GM19463 (cell line): ENCODE measurements around the gene VPS36.
"Not testable (repeated sequence)": the region's sequence is repeated elsewhere in the genome, so short reads cannot be mapped to it uniquely, and the experiment has no call there.

Experiments
- ATAC-seq: cut with Tn5 transposase; IDR thresholded peaks from one replicate; pipeline ENCODE4 v1.9.1; 2021; ENCODE audit warnings: mild to moderate bottlenecking, moderate library complexity; ENCODE audit not compliant: unreplicated experiment

Gene VPS36

GRCh38 chr13:52450012-52450792 is at the start of gene VPS36:
VPS36 (minus strand) TSS chr13:52450634; CDS start chr13:52450594, 40 bp downstream.
- peak; percentile 61 for ATAC-seq

- peak; percentile 80 for ATAC-seq
These were observed 47.5 kb upstream of the VPS36 start for GRCh38 chr13:52497979-52498378.

- not testable (repeated sequence) for ATAC-seq
These were observed 43.8 kb upstream of the VPS36 start for GRCh38 chr13:52494241-52494640.

- not testable (repeated sequence) for ATAC-seq
These were observed 40.6 kb upstream of the VPS36 start for GRCh38 chr13:52491015-52491414.

GRCh38 chr13:52488763-52489162 is 38.3 kb upstream of the VPS36 start:
- not testable (repeated sequence) for ATAC-seq

GRCh38 chr13:52487078-52487477 is 36.6 kb upstream of the VPS36 start:
- ATAC-seq, result not testable (repeated sequence)

GRCh38 chr13:52480677-52481428 is 30.4 kb upstream of the VPS36 start:
- not testable (repeated sequence) for ATAC-seq

- ATAC-seq, result not testable (repeated sequence)
These were observed 18.1 kb upstream of the VPS36 start for GRCh38 chr13:52468487-52468886.

GRCh38 chr13:52463526-52463925 is 13.1 kb upstream of the VPS36 start:
- no peak for ATAC-seq

- no peak for ATAC-seq
These were observed 10.8 kb upstream of the VPS36 start for GRCh38 chr13:52461265-52461664.

GRCh38 chr13:52459668-52460067 is 9.2 kb upstream of the VPS36 start:
- ATAC-seq, result no peak

- peak; percentile 31 for ATAC-seq
These were observed 5.2 kb upstream of the VPS36 start for GRCh38 chr13:52455677-52456041.

- ATAC-seq, result peak; percentile 67
These were observed 4.6 kb upstream of the VPS36 start, which contains the start of gene CKAP2 for GRCh38 chr13:52454820-52455676. CKAP2 (plus strand) TSS chr13:52455478; CDS start chr13:52455557, 79 bp downstream.

- peak; percentile 18 for ATAC-seq
These were observed 4.0 kb upstream of the VPS36 start for GRCh38 chr13:52454459-52454819.

GRCh38 chr13:52452470-52452869 is 2.0 kb upstream of the VPS36 start:
- no peak for ATAC-seq

GRCh38 chr13:52451135-52451804 is 836 bp upstream of the VPS36 start:
- no peak for ATAC-seq

- no peak for ATAC-seq
These were observed 321 bp upstream of the VPS36 start for GRCh38 chr13:52450793-52451116.

GRCh38 chr13:52449331-52450011 is 963 bp downstream of the VPS36 start:
- ATAC-seq, result no peak

- ATAC-seq, result no peak
These were observed 2.5 kb downstream of the VPS36 start for GRCh38 chr13:52447815-52448552.
